CD4-positive, alpha-beta T cell treated with Interleukin-17A for 1 hour (primary cell): ENCODE data around the gene LEMD2.
"Not testable (repeated sequence)": the region's sequence is repeated elsewhere in the genome, so short reads cannot be mapped to it uniquely, and the experiment has no call there.

Experiments used
- DNase-seq: peaks from one replicate; pipeline ENCODE4 v3.0.0-alpha.2; 2020

LEMD2 gene

GRCh38 chr6:33788694-33789549, at the start of gene LEMD2:
LEMD2 (minus strand) TSS chr6:33789130; CDS start chr6:33789116, 14 bp downstream.
- peak; percentile 94 for DNase-seq

GRCh38 chr6:33837971-33838665, 49.2 kb upstream of the LEMD2 start:
- DNase-seq: no peak

GRCh38 chr6:33836806-33837469, 48.0 kb upstream of the LEMD2 start:
- DNase-seq: no peak

GRCh38 chr6:33834401-33835392, 45.8 kb upstream of the LEMD2 start:
- no peak for DNase-seq

GRCh38 chr6:33833599-33833998, 44.7 kb upstream of the LEMD2 start:
- DNase-seq: no peak

- not testable (repeated sequence) for DNase-seq
Observed at GRCh38 chr6:33832831-33833230, 43.9 kb upstream of the LEMD2 start.

- not testable (repeated sequence) for DNase-seq
Observed at GRCh38 chr6:33831725-33832124, 42.8 kb upstream of the LEMD2 start.

- no peak for DNase-seq
Observed at GRCh38 chr6:33830635-33831240, 41.8 kb upstream of the LEMD2 start.

GRCh38 chr6:33828764-33829731, 40.1 kb upstream of the LEMD2 start:
- no peak for DNase-seq

GRCh38 chr6:33828452-33828763, 39.5 kb upstream of the LEMD2 start:
- no peak for DNase-seq

- DNase-seq: no peak
Observed at GRCh38 chr6:33827546-33828451, 38.9 kb upstream of the LEMD2 start.

- DNase-seq: no peak
Observed at GRCh38 chr6:33826537-33826936, 37.6 kb upstream of the LEMD2 start.

- no peak for DNase-seq
Observed at GRCh38 chr6:33824461-33825154, 35.7 kb upstream of the LEMD2 start.

- DNase-seq: no peak
Observed at GRCh38 chr6:33823806-33824205, 34.9 kb upstream of the LEMD2 start.

GRCh38 chr6:33822575-33823395, 33.9 kb upstream of the LEMD2 start:
- DNase-seq: no peak

GRCh38 chr6:33820784-33821520, 32.0 kb upstream of the LEMD2 start:
- DNase-seq: no peak

- no peak for DNase-seq
Observed at GRCh38 chr6:33820243-33820642, 31.3 kb upstream of the LEMD2 start.
